NCI-H1105 (cell line): Measurements from ENCODE around the gene ARHGAP15.

Experiments used
- DNase-seq: peaks from one replicate; lab custom pipeline; 2025; lab: John Stamatoyannopoulos, UW

The ARHGAP15 gene

DNA sequence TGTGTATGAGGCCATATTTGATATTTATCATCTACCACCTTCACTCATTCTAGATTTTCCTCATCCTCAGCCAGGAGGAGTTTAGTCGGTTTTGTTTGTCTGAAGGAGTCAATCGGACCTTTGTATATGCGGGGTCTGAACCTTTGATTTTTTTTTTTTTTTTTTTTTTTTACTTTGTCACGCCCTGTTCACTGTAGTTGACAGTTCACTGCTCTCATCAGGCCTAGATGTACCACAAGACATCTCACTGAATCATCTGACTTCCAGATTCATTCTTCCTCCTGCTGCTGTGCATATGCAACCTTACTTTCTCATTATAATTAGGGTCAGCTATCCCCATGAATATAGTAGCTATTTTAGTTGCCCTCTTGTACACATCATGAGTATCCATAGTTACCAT is 133.2 kb downstream of the ARHGAP15 start:
- DNase-seq: no peak

DNA sequence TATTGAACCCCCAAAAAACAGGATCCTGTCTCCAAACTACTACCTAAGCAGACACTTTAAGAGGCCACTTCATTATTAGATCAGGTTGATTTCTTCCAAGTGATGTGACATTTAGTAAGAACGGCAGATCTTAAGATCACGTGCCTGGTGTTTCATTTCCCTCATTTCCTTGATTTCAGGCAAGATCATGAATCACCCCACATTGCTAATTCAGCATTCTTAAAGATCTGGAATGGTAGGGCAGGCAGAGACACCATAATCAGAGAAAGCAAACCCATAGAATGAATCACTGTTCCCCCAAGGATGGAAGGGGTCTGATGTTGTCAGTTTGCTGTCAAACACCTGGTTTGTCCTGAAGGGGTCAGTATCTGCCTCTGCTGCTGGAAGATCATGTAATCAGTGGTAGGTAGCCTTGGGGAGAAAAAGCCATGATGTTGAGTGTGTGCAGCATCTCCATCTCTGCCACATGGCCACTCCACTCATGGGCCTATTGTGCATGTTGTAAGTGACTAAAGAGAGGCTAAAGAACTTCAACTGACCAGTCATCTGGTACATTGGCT is 133.9 kb downstream of the ARHGAP15 start:
- no peak for DNase-seq

- DNase-seq: no peak
Measured at GRCh38 chr2:143264851-143265250, 135.6 kb downstream of the ARHGAP15 start.

GRCh38 chr2:143279672-143280071 is 150.5 kb downstream of the ARHGAP15 start:
- no peak for DNase-seq

DNA sequence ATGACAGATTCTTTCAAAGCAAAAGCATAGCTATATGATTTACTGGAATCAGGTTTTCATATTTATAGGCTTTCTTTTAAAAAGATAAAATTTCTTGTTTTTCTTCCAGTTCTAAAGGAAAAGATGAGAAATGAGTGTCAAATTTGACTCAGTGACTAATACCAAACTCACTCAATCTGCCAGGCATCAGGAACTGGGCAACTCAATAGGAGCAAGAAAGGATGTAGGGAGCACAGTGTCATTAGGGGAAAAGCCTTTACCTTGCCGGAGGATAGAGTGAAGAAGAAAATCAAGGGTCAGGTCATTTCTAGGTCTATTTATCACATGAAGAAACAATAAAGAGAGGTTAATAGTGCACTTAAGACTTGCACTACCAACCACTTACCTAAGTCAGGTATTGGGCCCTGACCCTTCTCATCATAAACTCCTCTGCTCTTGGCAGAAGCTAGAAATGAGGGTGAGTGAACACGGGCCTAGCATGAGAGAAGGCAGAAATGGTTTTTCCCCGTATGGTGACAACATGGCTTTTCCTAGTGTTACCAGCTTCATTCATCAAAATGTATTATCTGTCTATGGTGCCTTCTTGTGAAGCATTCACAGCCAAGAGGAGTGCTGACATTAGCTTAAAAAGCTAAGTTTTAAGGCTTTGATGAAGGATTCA is 151.0 kb downstream of the ARHGAP15 start:
- no peak for DNase-seq

- no peak for DNase-seq
Measured at GRCh38 chr2:143282684-143283083, 153.5 kb downstream of the ARHGAP15 start.

- DNase-seq: no peak
Measured at GRCh38 chr2:143284087-143284675, 155.0 kb downstream of the ARHGAP15 start.

GRCh38 chr2:143289025-143289424 is 159.8 kb downstream of the ARHGAP15 start:
- DNase-seq: no peak

- DNase-seq: no peak
Measured at GRCh38 chr2:143290221-143290620, 161.0 kb downstream of the ARHGAP15 start.

DNA sequence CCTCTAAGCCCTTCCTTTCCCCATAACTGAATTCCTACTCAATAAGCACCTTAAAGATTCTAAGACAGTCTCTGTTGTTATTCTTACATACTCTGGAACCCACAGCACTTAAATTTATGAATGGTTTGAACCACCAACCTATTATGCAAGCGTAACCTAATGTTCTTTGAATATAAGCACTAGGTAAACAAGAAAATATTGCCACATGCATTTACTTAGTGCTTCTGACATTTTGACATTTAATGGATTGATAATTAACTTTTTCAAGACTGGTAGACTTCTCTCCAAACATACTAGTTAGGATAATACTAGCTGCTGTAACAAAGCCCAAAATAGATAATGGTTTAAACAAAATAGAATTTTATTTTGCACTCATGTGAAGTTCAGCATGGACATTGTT is 164.8 kb downstream of the ARHGAP15 start:
- DNase-seq: no peak

- no peak for DNase-seq
Measured at GRCh38 chr2:143296089-143296488, 166.9 kb downstream of the ARHGAP15 start.

DNA sequence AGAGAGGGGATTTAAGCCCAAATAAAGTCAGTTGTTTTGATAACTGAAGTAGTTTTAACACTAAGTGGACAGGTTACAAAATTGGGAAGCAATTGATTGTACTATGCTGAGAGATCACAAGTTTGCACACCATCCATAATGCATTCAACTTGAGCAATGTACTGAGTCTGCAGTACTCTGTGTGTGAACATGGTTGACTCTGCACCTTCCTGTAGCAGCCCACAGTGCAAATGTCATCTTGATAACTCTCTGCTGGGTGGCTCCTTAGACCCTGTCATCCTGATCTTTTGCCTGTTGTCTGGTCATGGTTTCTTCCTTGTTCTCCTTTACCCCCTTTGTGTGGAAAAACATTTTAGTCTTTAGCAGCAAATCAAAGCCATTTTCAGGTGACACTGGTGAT is 168.0 kb downstream of the ARHGAP15 start:
- DNase-seq: no peak

GRCh38 chr2:143300536-143300935 is 171.3 kb downstream of the ARHGAP15 start:
- DNase-seq: no peak

DNA sequence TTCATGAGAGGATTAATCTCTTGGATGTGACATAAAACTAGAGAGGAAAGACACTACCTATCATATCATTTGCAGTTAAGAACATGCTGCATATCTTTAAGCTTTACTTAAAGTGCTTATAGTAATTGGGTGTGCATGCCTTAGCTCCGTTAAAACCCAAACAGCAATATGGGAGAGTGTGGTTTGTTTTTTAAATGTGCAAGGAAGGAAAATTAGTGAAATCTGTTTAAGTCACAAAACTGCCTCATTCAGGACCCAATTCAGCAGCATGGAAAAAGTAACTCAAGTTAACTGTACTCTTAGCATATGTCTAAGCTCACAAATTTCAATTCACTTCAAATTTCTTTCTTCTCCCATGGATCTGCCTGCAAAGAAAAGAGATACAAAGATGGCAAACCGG is 182.2 kb downstream of the ARHGAP15 start:
- no peak for DNase-seq

GRCh38 chr2:143312441-143312840 is 183.2 kb downstream of the ARHGAP15 start:
- no peak for DNase-seq

GRCh38 chr2:143313861-143314260 is 184.6 kb downstream of the ARHGAP15 start:
- no peak for DNase-seq

GRCh38 chr2:143321994-143322393 is 192.8 kb downstream of the ARHGAP15 start:
- no peak for DNase-seq

DNA sequence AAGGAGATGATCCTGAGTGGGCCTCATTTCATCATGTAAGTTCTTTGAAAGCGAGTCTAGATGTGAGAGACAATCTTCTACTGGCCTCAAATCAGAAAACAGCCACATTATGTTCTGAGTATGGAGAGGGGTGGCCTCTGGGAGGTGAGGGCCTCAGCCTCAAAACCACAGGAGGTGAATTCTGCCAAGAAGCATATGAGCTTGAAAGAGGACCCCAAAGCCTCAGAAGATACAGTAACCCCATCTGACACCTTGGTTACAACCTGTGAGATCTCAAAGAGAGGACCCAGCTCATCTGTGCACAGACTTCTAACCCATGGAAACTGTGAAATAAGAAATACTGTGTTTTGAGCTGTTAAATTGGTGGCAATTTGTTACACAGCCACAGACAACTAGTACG is 200.1 kb downstream of the ARHGAP15 start:
- DNase-seq: no peak

- DNase-seq: no peak
Measured at GRCh38 chr2:143333168-143333791, 204.1 kb downstream of the ARHGAP15 start.

DNA sequence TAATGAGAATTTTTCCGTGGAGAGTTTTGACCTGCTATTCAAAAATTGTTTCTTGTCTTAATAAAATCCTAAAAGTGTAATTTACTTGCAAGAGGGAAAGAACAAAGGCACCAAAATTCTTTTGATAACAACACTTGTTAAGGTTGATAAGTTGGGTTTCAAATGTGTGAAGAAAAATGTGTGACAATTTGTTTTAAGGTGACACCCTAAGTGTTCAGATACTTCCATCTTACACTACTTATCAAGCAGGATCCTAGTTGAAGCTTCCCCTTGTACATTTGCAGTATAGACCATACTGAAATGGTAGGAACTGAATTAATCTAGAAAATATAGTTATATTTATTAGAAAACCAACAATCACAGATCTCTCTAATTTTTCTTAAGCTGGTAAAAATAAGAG is 204.6 kb downstream of the ARHGAP15 start:
- no peak for DNase-seq

- DNase-seq: no peak
Measured at GRCh38 chr2:143334837-143335236, 205.6 kb downstream of the ARHGAP15 start.

DNA sequence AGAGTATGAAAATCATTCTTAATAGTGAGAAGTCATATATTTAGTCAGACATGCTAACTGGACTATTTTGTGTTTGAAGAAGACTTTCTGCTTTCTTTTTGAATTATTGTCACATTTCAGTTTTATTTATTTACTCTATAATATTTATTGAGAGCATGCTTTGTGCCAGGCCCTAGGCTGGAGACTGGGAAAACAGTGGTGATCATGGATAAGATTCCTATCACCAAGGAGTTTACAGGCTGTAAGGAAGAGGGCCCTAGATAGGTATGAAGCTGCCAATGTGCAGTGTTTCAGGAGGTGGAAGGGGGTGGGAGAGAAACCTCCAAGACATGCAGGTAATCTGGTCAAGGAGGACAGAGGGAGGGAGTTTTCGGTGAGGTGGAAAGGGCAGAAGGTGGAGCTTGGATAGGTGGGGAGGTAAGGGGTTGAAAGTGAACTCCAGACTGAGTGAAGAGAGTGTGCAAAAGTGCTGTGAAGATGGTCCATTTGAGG is 207.5 kb downstream of the ARHGAP15 start:
- DNase-seq: no peak

- no peak for DNase-seq
Measured at GRCh38 chr2:143341478-143341877, 212.3 kb downstream of the ARHGAP15 start.
